GM18868 (cell line): ENCODE measurements around the gene BTBD16.

ENCODE experiments used
- ATAC-seq: cut with Tn5 transposase; IDR thresholded peaks from one replicate; pipeline ENCODE4 v1.9.1; 2021; ENCODE audit warnings: mild to moderate bottlenecking, moderate library complexity; ENCODE audit not compliant: unreplicated experiment

The BTBD16 gene

DNA sequence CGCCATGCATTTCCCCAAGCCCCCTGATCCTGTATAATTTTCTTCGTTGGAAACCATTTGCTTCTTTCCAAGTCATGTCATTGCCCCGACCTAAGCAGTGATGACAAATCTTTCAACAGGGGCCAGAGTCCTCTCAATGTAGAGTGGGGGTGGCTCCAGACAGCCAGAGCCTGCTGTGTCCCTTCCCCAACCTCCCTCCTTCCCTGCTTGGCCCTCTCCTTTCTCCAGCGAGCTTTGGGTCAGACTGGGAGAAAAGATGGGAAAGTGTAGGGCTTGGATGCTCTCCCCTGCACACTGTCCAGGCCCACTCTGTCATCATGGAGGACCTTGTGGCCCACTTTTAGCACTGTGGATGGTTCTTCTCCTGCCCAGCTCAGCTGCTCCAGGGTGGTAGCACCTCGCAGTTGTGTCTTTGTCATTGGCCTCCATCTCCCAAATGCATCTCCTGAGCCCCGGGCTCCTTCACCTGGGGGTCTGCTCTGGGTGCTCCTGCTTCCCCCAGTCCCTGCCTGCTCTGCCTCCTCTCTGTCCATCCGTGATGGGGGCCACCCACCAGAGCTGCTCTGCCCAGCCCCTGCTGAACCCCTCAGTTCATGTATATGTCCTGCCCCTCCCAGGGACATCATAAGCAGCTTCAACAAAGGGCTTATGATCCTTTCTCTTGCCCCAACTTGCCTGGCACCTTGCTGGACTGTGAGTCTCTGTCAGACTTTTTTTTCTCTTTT is 37.5 kb downstream of the BTBD16 start:
- no peak for ATAC-seq

DNA sequence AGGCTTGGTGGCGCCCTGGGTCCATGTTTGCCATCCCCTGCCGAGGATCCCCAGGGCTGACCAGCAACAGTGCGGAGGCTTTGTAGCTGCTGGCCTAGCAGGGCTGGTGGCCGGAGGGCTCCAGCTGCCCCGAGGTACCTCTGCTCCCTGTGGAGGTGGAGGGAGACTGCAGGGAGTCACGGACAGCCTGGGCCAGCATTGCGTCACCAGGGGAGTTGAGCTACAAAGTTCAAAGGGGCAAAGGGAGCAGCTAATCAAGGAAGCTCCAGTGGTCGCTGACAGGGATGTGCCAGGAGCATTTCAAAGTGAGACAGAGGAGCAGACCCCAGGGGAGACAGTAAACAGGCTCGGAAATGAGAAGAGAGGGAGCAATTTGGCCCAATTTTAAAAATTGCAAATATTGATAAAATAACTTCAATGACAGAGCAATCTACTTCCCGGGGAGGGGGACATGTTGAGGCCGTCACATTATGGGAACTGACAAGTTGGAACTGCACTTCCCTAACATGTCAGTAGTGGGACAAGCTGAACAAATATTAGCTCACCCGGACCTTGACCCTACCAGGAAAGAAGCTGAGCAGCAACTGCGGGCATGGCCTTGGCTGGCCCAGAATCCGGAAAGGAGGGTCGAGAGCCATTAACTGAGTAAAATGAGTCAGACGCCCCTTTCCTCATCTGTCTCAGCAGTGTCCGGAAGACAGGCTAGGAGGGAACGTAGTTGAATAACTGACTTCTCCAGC is 39.4 kb downstream of the BTBD16 start:
- ATAC-seq: no peak

DNA sequence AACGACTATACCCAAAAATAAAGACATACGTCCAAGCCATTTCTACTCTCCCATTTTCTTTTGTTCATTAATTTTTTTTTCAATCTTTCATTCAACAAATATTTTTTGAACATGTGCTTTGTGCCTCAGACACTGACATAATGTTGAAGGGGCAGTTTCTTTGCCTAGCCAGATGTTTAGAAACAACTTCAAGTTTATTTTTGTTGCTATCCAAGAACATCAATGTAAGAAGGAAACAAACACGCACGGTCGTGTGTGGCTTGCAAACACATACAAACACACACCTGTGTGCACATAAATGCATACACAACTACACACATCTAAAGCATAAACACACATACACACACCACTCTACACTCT is 39.9 kb downstream of the BTBD16 start:
- ATAC-seq: no peak

DNA sequence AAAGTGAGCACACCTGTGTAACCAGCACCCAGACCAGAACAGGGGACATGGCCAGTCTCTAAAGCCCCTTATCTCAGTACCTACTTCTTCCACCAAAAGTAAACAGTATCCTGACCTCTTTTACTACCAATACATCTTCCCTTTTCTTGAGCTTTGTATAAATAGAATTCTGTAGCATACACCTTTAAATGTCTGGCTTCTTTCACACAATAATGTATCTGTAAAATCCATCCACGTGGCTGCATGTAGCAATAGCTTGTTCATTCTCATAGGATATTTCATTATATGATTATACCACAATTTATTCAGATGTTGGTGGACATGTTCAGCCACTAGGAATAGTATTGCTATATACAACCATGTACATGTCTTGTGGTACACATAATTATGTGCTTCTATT is 40.6 kb downstream of the BTBD16 start:
- ATAC-seq: no peak

DNA sequence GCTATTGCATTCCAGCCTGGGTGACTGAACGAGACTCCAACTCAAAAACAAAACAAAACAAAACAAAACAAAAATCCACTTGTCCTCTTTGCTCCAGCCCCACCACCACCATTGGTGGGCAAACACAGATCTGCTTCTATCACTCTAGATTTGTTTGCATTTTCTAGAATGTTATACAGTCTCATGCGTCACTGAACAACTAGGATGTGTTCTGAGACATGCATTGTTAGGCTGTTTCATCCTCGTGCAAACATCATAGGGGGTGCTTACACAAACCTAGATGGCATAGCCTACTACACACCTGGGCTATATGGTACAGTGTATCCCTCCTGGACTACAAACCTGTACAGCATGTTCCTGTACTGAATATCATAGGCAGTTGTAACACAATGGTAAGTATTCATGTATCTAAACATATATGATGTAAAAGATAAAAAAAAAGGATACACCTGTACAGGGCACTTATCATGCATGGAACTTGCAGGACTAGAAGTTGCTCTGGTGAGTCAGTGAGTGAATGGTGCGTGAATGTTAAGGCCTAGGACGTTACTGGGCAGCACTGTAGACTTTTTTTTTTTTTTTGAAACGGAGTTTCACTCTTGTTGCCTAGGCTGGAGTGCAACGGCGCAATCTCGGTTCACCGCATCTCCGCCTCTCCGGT is 45.3 kb downstream of the BTBD16 start:
- no peak for ATAC-seq

DNA sequence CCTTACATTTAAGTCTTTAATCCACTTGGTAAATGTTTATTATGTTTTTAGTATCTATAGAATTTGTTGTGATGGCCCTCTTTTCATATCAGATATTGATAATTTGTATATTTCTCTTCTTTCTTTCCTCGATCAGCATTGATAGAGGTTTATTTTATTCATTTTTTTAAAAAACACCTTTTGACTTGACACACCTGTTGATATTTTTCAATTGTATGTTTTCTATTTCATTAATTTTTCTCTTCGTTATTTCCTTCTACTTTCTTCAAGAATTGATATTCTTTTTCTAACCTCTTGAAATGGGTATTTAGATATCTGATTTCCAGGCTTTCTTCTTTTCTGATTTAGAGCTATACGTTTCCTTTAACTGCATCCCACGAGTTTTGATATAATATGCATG is 50.9 kb downstream of the BTBD16 start:
- ATAC-seq: no peak

DNA sequence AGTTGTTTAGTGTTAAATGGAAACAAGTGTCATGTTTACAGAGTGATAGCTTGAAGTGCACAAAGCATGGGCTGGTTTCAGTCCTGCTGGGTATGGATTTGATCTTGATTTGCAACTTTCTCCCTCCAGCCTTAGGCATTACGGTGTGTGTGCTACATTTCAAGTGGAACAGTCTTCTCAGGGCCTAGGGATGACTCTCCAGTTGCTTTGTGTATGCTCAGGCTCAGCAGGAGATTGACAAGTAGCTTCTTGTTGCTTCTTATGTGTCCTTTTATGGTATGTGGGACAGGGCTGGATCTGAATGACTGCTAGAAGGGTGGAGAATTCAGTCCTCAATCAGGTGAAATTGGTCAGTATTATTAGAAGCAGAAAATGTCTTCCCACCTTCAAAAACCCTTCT is 52.1 kb downstream of the BTBD16 start:
- ATAC-seq: no peak

DNA sequence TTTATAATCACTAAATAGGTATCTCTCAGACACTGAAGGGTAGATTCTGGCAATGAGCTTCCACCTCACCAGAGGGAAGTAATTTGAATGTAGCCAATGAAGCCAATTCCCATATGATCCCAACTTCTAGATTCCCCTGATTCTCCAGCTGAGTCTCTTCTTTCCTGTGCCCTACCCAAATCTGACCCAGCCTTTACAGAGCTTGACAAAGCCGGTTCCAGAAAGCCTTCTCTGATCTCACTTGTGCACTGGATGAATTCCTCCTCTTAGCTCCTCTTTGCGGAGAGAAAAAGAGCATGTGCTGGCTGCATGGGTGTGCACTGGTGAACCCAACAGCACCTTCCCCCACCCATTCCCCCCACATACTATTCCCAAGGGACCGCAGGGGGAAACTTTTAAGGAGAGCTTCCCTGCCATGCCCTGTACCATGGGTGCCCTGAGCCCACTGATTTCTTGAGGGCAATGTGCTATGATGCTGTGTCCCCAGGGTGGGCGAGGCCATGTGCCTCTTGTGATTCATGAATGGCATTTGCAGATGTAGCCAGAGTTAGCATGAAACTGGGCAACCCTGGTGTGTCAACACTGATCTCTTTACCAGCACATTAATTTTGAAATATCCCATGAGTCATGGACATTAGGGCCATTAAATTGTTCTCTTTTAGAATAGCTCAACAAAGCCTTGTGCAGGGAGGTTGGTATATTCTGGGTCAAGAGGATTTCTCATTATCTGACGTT is 53.0 kb downstream of the BTBD16 start:
- ATAC-seq: no peak

DNA sequence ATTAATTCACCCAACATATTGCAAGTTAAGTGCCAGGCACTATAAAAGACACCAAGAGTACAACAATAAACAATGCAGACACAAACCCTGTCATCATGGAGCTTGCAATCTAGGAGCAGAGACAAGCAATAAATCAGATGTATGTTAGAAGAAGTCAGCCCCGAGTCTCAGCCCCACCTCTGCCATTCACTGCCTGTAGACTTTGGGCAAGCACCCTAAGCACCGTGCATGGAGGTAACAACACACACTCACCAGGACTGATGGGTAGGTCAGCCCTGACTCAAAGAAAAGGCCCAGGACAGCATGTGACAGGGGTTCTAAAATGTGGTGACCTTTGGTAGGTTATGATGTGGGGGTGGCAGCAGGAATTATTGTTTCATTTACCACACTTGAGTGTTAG is 54.1 kb downstream of the BTBD16 start:
- no peak for ATAC-seq

DNA sequence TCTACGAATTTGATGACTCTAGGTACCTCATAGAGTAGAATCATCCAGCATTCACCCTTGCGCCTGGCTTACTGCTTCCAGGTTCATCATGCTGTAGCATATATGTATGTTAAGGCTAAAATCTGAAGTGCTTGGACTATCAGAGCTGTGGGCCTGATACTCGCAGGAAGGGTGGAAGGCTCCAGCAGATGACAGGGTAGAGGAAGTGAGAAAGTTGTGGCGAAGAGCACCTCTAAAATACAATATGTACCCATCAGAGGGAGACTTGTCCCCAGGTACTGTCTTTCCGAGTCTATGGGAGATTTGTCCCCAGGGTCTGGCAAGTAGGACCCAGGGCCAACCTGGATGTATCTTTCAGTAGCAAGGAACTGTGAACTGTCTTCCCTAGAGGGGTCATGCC is 55.3 kb downstream of the BTBD16 start:
- ATAC-seq: peak; percentile 85

DNA sequence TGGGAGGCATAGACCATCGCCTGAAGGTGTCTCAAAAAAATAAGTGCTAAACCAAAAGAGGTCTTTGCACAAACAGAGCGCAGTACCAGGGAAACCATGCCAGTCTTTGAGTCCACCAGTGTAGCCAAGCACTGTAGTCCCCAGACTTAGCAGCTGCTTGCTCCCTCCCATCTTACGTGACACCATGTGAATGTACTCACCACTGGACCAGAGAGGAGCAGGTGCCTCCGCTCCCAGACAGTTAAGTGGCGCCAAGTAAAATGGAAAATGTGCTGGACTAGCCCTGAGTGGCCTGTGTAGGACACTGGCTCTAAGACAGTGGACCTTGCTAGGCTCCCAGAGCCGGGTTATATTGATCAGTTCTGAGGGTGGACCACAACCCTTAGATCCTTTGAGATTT is 55.7 kb downstream of the BTBD16 start:
- no peak for ATAC-seq

DNA sequence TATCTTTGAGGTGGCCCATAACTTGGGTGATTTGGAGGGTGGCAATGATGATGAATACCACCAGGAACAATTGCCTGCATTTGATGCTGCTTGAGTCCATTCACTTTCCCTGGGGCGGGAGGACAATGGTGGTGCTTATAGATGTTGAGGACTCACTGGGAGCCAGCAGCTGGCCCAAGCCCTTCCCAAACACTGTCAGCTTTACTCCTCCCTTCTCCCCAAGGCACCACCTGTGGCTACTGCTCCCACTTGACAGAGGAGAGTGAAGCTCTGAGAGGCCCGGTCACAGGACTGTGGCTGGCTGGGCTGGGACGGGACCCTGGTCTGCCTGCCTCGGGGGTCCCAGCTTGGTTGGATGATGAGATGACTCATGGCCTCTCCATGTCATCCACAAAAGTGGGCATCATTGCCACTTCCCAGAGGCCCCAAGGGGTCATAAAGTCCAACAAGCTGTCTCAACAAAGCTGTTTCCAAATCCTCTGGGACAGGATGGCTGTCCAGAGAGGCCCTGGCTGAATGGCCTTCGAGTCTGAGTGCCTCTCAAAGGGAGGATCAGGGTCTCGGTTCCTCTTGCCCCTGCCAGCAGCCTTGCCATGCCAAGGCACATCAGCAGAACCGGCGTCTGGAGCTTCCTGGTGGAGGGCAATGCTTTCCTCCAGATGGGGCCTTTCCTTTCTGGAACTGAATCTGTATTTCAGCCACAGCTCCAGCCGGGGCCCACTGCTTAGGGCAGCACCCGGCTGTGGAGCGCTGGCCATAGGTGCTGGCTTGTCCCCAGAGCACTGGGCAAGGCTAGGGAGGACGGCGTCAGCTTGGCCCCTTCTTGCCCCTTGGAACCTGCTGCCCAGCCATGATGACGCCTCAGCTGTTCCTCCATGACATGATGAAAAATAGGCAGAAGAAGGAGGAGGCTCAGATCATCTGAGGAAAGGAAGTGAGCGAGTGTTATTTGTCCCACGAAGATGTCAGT is 56.4 kb downstream of the BTBD16 start:
- ATAC-seq: no peak

DNA sequence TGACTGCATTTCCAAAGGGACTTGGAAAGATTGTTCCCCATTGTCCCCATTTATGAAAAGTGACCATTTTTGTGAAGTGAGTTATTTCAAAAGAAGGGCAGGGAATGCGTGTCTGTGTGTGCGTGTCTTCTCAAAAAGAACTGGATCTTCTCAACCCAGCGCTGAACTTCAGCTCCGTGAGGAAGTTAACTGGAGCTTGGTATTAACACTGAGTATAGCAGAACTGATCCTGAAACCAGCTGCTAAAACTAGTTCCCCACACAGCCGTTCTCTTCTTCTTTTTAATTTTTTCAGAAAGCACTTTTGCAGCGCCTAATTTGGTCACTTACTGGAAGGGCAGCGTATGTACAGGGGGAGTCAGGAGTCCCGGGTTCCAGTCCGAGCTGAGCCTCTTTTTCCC is 57.6 kb downstream of the BTBD16 start:
- peak; percentile 47 for ATAC-seq

DNA sequence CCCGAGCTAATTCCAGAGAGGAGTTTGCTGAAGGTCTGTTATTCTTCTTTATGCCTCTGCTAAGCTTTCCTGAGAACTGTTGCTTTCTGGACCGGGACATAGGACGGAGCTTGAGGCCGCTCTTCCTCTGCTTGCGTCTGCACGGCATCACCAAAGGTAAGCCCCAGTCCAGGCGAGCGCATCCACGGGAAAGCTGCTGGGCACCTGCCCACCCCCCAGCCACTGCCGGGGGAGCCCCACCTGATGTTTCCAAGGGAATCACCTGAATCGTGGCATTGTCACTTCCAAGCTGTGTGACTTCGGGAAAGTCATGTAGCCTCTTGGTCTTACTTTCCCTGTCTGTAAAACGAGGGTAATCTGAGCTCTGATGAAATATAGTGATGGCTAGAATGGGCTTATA is 58.3 kb downstream of the BTBD16 start:
- ATAC-seq: no peak

DNA sequence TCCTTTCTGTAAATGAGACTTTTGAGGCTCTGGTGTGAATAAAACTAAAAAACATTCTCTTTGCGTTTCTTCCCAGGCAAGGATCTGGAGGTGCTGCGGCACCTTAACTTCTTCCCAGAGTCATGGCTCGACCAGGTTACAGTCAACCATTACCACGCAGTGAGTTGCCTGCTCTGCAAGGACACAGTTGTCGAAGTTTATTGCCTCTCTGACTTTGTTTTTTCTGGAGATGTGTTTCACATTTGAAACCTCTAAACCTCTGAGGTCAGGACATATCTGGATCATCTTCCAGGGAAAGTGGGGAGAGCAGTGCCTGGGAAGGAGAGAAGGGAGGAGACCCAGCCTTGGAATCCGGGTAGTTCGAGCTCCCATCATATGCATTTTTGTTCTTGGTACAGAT is 60.0 kb downstream of the BTBD16 start:
- no peak for ATAC-seq

DNA sequence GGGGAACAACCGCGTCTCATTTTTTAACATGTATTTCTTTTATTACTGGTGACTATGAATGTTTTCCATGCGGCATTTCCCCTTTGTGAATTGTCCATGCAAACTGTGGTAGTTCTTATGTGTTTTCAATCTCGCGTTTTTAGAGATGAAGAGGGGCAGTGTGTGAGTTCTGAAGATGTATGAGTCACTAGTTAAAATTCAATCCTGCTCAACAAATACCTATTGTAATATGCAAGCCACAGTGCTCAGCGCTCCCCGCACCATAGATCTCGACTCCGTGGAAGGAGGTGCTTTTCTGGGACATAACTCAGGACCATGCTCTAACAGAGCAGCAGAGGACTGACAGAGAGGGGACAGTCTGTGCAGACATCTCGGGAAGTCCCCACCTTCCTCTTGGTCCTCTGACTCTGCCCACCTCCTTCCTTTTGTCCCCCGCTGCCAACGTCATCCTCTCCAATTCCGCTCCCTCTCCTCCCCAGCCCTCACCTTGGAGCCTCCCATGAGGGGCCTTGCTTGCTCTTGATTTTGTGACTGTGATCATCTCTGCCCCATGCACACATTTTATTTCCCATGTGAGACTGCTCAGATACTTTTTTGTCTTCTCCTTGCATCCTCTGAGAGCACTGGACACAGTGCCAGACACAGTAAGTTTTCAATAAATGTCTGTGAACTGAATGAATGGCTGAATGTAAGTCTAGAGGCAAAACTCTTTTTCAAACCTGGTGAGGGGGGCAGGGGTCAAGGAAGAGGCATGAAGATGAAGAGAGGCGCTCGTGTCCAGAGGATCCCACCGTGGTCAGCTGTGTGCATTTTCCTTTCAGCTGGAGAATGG is 60.7 kb downstream of the BTBD16 start:
- ATAC-seq: no peak

DNA sequence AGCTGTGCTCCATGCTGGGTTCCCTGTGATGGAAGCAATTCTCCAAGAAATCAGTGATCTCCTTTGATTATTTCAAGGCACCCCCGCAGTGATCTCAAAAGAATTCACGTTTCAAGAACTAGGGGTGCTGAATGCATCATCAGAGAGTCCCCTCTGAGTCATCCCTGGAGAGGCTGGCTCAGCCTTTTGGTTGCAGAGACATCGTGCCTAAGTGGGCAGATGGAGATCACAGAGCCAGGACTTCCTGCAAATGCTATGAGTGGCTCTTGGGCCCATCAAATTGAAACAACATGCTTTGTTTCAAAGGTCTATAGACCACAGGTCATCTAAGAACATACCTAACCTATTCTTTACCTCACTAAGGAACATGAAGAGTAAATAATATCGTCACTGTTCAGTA is 61.9 kb downstream of the BTBD16 start:
- ATAC-seq: peak; percentile 78

DNA sequence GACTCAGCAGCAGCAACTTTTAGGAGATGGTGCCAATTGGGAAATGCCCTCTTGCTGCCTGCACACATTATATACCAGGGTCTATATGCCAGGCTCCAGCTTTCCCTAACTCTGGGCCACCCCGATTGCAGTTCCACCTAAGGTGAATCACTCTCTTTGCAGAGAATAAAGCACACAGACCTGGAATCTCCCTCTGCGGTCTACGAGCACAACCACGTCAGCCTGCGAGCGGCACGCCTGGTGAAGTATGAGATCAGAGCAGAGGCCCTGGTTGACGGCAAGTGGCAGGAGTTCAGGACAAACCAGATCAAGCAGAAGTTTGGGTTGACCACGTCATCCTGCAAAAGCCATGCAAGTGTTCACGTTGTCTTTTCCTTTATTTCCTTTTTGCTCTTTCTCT is 65.2 kb downstream of the BTBD16 start:
- ATAC-seq: peak; percentile 62

DNA sequence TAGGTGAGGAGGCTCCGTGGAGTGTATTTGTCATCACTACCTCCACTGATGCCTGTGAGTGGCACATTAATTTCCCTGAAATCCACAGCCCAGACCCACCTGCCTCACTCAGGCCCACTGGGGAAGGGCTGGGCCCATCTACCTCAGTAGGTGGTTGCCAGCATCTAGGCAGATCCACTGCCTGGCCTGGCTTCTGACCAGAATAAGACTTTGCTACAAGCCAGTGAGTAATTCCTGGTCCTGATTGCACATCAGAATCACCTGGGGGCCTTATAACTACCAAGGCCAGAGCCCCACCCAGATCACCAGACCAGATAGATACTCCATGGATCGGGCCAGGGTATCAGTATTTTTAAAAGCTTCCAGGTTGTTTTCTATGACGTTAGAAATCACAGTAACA is 65.9 kb downstream of the BTBD16 start:
- no peak for ATAC-seq
